HG03175 (cell line): ENCODE measurements around the gene PRPF6.

ENCODE experiments used
- ATAC-seq: cut with Tn5 transposase; IDR thresholded peaks from one replicate; pipeline ENCODE4 v1.9.1; 2021; ENCODE audit warnings: mild to moderate bottlenecking, moderate library complexity; ENCODE audit not compliant: unreplicated experiment

The PRPF6 gene

DNA sequence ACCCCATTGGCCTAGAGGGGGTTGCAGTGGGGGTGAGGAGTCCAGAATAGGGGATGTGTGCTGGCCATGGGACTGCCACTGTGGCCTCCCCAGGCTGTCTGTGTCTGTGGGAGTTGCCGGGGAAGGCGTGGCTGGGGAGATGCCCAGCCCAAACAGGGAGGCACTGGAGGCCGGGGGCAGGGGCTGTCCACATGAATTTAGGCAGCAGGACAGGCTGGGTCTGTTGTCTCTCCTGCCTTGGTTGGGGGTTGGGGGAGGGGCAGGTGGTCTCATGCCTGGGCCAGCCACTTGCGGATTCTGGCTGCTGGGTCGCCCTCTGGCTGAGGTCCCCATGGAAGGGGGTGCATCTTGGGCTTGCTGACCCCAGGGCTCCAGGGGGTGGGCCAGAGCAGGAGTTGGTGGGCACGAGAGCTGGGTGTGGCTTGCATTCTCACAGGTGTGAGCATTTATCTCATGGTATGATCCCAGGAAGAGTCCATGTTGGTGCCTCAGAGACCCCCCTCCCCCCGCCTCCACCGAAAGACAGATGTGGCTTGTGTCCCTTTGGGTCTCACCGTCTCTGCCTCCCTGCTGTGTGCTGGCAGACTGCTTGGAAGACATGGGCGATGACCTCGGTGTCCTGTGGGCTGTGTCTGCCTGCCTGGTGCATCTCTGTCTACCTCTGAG lies 64.5 kb downstream of the PRPF6 start:
- no peak for ATAC-seq

GRCh38 chr20:64047046-64047389 lies 66.1 kb downstream of the PRPF6 start:
- ATAC-seq, result no peak

DNA sequence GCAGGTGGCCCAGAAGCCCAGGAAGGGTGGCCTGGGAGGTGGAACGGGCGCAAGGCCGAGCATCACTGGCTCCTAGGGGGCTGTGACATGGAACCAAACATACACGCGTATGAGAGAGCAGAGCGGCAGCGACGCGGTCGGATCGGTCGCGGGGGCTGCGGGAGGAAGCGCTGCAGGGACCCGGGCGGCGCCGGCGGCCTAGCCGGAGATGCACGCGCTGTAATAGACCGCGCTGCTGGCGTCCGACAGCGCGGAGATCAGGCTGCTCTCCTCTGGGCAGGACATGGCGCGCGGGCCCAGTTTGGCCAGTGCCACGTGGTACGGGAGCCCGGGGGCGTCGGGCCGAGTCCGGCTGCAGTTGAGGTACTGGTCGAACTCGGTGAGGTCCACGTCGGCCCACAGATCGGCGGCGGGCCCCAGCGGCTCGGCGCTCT lies 67.1 kb downstream of the PRPF6 start:
- ATAC-seq, result no peak

DNA sequence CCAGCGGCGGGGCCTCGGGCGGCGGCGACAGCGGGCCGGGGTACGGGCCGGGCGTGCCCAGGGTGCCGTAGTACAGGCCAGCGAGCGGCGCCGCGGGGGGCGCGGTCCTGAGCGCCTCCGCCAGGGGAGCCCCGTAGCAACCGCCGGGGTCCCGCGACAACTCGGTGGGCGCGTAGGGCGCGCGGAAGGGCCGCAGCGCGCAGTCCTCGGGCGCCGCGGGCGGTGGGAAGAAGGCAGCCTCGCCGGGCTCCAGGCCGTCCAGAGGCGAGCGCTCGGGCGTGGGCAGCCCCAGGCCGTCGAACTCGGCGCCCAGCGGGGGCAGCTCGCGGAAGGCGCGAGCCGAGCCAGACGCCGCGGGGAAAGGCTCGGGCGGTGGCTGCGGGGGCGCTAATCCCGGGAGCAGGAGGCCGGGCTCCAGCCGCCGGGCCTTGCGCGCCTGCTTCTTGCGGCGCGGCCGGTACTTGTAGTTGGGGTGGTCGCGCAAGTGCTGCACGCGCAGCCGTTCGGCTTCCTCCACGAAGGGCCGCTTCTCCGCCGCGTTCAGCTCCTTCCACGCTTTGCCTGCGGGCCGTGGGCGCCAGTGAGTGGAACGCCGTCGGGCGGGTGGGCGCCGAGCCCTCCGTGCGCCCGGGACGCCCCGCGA lies 67.6 kb downstream of the PRPF6 start:
- ATAC-seq, result no peak

- no peak for ATAC-seq
Observed at GRCh38 chr20:64049060-64049877, 68.3 kb downstream of the PRPF6 start, which contains the start of gene SOX18. Gene SOX18, minus strand, starts transcription at chr20:64049639. Its CDS starts 123 bp downstream, at chr20:64049516.

GRCh38 chr20:64049878-64050260 lies 68.9 kb downstream of the PRPF6 start:
- no peak for ATAC-seq

- no peak for ATAC-seq
Observed at GRCh38 chr20:64050261-64051032, 69.5 kb downstream of the PRPF6 start.

DNA sequence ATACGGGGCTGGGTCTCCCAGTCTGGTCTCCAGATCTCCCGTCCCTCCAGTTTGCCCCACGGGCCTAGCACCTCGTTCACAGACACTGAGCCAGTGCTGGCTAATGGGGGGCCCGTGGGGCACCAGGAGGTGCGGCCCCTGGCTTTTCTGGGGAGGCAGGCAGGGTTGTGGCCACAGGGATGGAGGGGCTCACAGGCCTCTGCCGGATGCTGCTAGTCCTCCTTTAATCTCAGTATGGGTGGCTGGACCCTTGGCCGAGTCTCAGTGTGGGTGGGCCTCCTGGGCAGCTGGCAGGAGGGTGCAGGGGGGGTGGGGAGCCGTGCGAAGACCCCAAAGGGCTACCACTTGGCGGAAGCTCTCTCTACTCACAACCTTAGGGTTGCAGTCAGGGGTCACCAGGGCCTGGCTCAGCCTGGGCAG lies 70.1 kb downstream of the PRPF6 start:
- no peak for ATAC-seq

GRCh38 chr20:64051561-64052325 lies 70.8 kb downstream of the PRPF6 start:
- no peak for ATAC-seq

DNA sequence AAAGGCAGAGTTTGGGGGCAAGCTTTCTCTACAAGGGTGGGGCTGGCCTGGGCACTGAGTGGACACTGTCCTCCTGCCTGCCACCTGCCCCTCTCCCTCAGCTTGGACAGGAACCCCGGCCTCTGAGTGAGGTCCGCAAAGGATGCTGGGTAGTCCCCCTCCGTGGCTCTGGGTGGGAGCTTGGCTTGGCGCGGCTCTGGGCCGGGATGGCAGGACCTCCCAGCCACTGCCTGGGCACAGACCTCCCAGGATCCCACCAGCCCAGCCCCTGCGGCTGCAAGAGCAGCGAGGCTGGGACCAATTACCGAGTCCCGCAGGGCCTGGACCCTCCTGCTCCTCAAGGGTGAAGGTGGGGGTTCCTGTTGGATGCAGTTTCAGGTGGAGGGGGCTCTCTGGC lies 71.4 kb downstream of the PRPF6 start:
- ATAC-seq, result no peak

DNA sequence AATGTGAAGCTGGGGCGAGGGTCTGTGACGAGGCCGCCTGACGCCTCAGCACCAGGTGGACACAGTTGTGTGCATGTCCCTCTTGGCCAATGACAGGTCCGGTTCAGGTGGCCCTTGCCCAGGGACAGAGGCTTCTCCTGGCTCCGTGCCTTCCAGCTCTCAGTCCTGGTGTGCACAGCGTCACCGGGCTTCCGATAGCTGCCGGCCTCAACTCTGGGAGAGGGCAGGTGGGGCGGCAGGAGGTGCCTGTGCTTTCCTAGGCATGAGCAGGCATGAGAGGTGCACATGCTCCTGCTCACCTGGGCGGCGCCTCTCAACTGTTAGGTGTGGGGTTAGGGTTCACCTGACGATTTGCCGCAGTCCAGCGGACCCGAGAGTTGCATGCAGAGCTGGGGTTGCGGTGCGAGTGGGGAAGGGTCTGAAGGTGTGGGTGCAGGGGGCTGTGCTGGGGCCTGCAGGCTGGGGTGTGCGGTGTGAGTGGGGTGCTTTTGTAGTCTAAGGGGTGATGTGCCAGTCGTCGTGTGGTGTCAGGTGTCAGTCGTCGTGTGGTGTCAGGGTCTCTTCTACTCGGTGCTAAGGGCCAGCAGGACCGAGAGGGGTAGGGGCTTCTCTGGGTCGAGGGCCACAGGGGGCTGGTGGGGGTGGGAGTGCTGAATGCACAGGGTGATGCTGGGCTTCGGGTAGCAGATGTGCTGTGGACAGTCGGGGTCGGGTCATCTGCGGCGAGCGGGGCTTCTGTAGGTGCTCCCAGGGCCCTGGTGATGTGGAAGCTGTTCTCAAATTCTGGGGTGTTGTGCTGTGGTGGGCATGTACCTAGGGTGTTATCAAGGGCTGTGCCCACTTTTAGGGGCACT lies 72.3 kb downstream of the PRPF6 start:
- no peak for ATAC-seq

GRCh38 chr20:64053841-64054661 lies 73.1 kb downstream of the PRPF6 start:
- ATAC-seq, result no peak

GRCh38 chr20:64055396-64055892 lies 74.5 kb downstream of the PRPF6 start:
- no peak for ATAC-seq

DNA sequence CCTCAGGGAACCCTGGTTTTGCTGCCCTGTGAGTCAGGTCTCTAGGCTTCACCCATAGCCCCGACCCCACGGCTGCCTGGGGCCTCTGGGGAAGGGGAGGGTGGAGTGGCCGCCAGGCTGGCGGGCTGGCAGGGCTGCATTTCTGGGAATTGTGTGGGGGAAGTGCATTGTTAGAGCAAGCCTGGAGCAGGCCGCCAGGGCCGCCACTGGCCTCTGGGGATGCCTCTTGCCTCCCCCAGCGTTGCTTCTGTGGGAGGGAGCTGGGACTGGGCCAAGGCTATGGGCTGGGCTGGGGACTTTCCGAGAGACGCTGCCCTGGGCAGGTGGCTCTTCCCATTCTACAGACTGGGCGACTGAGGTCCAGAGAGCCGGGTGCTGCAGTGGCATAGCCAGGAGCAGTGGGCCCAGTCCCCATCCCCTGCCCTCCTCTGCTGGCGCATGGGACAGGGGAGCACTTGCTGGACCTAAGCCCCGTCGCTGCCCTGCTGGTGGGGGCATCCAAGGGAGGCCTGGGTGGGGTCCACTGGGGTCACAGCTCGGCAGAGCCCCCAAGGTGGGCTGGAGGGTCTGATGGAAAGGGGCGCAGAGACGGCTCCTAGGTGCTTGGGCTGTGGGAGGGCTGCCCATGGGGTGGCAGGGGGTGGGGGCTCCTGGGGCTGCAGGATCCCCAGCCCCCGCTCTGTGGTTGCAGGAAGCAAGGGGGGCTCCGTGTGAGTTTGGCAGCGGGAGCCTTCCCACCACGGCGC lies 75.1 kb downstream of the PRPF6 start:
- ATAC-seq, result no peak

DNA sequence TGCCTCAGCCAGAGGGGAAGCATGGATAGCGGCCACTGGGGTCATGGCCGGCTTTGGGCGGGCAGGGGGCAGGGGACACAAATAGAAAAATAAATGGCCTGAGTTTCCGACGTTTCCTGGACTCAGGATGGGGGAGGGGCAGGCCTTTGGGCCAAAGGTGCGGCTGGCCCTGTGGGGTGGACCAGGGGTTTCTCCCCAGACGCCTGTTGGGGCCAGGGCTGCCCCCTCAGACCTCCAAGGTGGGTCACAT lies 75.6 kb downstream of the PRPF6 start:
- ATAC-seq, result no peak

DNA sequence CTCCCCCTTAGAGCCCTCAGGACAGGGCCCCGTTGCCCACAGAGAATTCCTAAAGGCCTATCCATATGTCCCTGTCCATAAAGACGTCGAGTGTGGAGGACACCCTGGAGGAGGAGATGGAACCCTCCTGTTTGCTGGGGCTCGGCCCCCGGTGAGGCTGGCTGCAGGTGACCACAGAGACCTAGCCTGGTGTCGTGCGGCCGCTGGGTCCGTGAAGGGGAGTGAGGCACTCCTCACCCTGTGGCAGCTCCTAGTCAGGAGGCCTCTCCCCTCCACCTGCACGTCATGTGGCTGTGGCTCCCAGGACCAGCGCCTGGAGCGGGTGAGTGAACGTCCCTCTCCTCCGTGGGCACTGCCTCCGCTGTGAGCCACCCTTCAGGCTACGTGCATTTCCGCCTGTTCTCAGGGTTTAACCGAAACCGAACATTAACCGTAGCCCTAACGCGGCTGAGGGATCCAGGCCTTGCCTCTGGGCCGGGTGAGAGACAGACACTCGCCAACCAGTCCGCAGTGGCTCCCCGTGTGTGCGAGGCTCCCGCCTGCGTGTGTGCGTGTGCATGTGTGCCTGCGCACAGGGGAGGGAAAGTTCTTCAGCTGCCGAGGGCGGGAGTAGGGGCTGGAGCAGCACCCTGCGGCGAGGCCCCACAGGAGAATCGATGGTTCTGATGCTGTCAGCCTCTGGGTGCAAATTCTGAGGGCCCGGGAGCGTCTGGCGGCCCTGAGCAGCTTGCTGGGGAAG lies 76.1 kb downstream of the PRPF6 start:
- no peak for ATAC-seq
